ENCODE results near the gene GBX1.

DNA sequence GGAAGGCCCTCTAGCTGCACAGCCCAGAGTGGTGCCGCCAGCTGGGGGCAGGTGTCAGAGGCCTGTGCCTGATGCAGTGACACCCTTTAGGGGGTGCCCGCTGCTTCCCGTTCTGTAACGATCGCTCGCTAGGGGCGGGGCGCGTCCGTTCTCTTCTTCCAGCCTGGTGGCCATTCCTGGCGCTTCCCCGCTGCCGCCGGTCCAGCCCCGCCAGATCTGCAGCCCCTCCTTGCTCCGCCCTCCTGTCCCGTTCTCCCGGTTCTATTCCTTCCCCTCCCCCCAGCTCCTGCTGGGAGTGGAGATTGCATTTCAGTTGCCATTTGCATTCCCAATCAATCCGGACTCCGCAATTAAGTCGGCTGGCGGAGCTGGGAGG is 42.0 kb downstream of the GBX1 start:
- TF ChIP-seq NFRKB (IDR thresholded peaks at IDR 0.05) (no peak), ELF4 (IDR thresholded peaks at IDR 0.05) (no peak), FOXM1 (IDR thresholded peaks at IDR 0.05; ENCODE audit: borderline replicate concordance) (no peak), BHLHE40 (IDR thresholded peaks at IDR 0.05; ENCODE audit: borderline replicate concordance) (no peak)

All from HEK293T (cell line).